HG02840 (cell line): ENCODE measurements around the gene PTCHD4.

ENCODE experiments used
- ATAC-seq: cut with Tn5 transposase; IDR thresholded peaks from one replicate; pipeline ENCODE4 v1.9.1; 2021; ENCODE audit warnings: mild to moderate bottlenecking, moderate library complexity, moderate number of reproducible peaks; ENCODE audit not compliant: unreplicated experiment, low FRiP score

PTCHD4 gene

DNA sequence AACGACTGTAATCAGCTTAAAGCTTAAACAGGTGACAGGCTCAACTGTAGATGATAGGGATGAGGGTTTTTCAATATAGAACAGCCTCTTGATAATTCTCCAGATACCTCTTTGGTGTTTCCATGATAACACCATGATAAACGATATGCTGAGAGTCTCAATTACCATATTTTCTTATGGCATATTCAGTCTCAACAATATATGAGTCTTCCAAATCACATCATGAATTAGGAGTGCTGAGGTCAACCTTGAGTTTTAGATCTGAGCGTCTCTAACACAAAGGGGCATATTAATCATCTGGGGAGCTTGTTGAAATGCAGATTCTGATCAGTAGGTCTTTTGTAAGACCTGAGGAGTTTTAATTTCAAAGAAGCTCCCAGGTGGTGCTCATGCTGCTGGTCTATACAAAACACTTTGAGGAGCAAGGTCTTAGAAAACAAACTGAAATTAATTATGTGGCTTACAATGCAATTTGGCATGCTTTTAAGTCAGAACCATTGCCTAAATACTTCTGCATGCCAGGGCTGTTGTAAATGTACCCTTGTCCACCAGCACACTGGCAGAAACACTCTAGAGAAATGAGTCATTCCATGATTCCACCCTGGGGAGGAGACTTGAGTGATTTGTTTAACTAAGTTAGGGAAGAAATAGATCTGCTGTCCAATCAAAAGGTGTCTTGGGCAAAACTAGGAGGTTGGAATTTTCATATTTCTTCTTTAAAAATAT, 49.6 kb downstream of the PTCHD4 start:
- ATAC-seq, result no peak
